Measurements from ENCODE around the gene CASKIN1.

- TF ChIP-seq RAD21 (IDR thresholded peaks at IDR 0.05; ENCODE audit: low read depth) (no peak), EP300 (IDR thresholded peaks at IDR 0.05; ENCODE audit: borderline replicate concordance) (no peak), MAX (IDR thresholded peaks at IDR 0.05) (no peak), TAF1 (IDR thresholded peaks at IDR 0.05; ENCODE audit: low read depth) (no peak), FOXM1 (IDR thresholded peaks at IDR 0.05; ENCODE audit: borderline replicate concordance, low read depth) (no peak), TEAD4 (IDR thresholded peaks at IDR 0.05) (no peak), TCF12 (IDR thresholded peaks at IDR 0.05; ENCODE audit: low read depth) (no peak), EGR1 (IDR thresholded peaks at IDR 0.05) (no peak), CEBPB (IDR thresholded peaks at IDR 0.05) (no peak), YY1 (IDR thresholded peaks at IDR 0.05; ENCODE audit: low read depth) (no peak)
- TF ChIP-seq, protein P1, sequence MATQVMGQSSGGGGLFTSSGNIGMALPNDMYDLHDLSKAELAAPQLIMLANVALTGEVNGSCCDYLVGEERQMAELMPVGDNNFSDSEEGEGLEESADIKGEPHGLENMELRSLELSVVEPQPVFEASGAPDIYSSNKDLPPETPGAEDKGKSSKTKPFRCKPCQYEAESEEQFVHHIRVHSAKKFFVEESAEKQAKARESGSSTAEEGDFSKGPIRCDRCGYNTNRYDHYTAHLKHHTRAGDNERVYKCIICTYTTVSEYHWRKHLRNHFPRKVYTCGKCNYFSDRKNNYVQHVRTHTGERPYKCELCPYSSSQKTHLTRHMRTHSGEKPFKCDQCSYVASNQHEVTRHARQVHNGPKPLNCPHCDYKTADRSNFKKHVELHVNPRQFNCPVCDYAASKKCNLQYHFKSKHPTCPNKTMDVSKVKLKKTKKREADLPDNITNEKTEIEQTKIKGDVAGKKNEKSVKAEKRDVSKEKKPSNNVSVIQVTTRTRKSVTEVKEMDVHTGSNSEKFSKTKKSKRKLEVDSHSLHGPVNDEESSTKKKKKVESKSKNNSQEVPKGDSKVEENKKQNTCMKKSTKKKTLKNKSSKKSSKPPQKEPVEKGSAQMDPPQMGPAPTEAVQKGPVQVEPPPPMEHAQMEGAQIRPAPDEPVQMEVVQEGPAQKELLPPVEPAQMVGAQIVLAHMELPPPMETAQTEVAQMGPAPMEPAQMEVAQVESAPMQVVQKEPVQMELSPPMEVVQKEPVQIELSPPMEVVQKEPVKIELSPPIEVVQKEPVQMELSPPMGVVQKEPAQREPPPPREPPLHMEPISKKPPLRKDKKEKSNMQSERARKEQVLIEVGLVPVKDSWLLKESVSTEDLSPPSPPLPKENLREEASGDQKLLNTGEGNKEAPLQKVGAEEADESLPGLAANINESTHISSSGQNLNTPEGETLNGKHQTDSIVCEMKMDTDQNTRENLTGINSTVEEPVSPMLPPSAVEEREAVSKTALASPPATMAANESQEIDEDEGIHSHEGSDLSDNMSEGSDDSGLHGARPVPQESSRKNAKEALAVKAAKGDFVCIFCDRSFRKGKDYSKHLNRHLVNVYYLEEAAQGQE (IDR thresholded peaks at IDR 0.05; ENCODE audit: low read depth), result no peak
These were observed 863 bp downstream of the CASKIN1 start for GRCh38 chr16:2195322-2196161.

All from Ishikawa (cell line).